ENCODE measurements around the gene SRRM5.
"Not testable (repeated sequence)": the region's sequence is repeated elsewhere in the genome, so short reads cannot be mapped to it uniquely, and the experiment has no call there.

SRRM5 gene

GRCh38 chr19:43639519-43640423, 27.9 kb downstream of the SRRM5 start, which contains the start of gene CADM4:
Gene CADM4 (minus strand): TSS chr19:43639850. CDS start chr19:43639790, 60 bp downstream.
- DNase-seq (ENCODE audit: low read depth) = no peak

- DNase-seq (ENCODE audit: low read depth) = no peak
Observed at GRCh38 chr19:43640424-43640757, 28.5 kb downstream of the SRRM5 start.

GRCh38 chr19:43641333-43641732, 29.4 kb downstream of the SRRM5 start:
- DNase-seq (ENCODE audit: low read depth) = no peak

- no peak for DNase-seq (ENCODE audit: low read depth)
Observed at GRCh38 chr19:43642531-43642930, 30.6 kb downstream of the SRRM5 start.

GRCh38 chr19:43643326-43643725, 31.4 kb downstream of the SRRM5 start:
- DNase-seq (ENCODE audit: low read depth) = no peak

DNA sequence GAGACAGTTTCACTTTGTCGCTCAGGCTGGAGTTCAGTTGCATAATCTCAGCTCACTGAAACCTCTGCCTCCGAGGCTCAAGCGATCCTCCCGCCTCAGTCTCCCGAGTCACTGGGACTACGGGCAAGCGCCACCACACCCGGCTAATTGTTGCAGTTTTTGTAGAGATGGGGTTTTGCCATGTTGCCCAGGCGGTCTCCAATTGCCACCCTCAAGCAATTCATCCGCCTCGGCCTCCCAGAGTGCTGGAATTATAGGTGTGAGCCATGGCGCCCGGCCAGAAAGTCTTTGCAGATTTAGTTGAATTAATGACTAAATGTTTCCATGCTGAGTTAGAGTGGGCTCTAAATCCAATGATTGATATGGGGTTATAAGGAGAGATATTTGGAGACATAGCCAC, 32.3 kb downstream of the SRRM5 start:
- DNase-seq (ENCODE audit: low read depth) = no peak

DNA sequence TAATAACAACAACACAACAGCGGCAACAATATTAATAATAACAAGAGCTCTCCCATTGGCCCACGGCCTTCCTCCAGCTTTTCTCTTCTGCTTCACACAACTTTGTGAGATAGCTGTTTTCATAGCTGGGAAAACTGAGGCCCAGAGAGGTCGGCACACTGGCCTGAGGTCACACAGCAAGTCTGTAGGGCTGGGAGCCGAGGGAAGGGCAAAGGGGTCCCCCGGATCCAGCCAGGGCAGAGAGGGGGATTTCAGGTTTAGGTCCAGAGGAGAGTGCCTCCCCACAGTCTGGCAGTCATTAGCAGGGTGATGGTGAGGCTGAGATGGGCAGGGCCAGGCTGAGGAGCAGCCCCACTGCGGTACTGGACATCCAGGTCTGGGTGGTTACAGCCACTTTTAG, 36.7 kb downstream of the SRRM5 start:
- DNase-seq (ENCODE audit: low read depth) = no peak

- no peak for DNase-seq (ENCODE audit: low read depth)
Observed at GRCh38 chr19:43649514-43649913, 37.6 kb downstream of the SRRM5 start.

DNA sequence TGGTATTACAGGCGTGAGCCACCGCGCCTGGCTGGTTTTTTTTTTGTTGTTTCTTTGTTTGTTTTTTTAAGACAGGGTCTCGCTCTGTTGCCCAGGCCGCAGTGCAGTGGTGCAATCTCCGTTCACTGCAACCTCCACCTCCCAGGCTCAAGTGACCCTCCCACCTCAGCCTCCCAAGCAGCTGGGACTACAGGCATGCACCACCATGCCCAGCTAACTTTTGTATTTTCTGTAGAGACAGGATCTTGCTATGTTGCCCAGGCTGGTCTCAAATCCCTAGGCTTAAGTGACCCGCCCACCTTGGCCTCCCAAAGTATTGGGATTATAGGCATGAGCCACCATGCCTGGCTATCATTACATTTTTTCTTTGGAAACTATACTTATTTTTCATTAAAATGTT, 38.4 kb downstream of the SRRM5 start:
- DNase-seq (ENCODE audit: low read depth) = not testable (repeated sequence)

GRCh38 chr19:43651758-43652545, 40.1 kb downstream of the SRRM5 start:
- DNase-seq (ENCODE audit: low read depth) = peak; percentile 31

GRCh38 chr19:43652546-43652874, 40.6 kb downstream of the SRRM5 start:
- DNase-seq (ENCODE audit: low read depth) = no peak

DNA sequence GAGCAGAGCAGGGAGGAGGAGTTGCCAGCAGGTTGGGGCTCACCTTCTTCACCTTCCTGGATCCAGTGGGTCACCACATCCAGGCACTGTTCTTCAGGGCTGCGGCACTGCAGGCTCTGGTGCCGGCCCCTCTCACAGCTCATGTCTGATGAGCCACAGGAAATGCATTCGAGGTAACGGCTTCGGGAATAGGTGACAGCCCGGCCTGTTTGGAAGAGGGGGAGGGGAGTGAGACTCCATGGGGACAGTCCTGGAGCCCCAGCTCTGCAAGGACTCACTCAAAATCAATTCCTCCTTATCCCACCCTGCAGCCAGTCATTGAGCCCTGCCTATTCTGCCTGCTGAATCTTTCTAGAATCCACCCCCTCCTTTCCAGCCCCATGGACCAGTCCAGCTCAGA, 44.5 kb downstream of the SRRM5 start:
- no peak for DNase-seq (ENCODE audit: low read depth)

GRCh38 chr19:43658001-43658400, 46.1 kb downstream of the SRRM5 start:
- DNase-seq (ENCODE audit: low read depth) = no peak

DNA sequence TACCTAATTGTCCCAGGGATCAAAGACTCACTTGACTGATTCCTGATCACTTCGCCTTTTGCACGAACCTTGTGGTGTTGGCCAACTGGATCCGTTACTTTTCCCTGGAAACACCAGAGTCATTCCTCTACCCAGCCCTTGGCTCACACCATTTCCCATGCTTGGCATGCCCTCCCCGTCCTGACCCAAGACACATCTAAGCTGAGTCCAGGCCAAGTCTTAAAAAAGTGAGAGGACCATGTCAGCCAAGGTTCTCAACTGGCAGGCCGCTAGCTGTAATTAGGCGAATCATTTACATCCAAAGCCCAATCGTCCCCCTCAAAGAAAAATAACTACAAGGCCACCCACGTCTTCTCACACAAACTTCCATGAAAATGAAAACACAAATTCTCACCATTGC, 46.6 kb downstream of the SRRM5 start:
- DNase-seq (ENCODE audit: low read depth) = no peak

DNA sequence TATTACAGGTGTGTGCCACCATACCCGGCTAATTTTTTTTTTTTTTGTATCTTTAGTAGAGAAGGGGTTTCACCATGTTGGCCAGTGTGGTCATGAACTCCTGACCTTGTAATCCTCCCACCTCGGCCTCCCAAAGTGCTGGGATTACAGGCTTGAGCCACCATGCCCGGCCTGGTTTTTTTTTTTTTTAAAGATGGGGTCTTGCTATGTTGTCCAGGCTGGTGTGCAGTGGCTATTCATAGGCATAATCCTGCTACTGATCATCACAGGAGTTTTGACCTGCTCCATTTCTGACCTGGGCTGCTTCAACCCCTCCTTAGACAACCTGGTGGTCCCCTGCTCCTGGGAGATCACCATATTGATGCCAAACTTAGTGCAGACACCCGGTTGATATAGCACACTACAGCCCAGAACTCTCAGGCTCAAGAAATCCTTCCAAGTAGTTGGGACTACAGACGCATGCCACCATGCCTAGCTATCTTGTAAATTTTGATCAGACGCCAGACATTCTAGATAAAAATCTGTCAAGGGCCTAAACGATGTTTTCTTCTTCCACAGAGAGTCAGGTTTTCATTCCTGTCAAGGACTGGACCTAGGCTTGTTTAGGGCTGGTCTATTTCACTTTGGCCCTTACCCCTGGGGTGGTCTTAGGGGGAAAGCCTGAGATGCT, 48.5 kb downstream of the SRRM5 start:
- no peak for DNase-seq (ENCODE audit: low read depth)

DNA sequence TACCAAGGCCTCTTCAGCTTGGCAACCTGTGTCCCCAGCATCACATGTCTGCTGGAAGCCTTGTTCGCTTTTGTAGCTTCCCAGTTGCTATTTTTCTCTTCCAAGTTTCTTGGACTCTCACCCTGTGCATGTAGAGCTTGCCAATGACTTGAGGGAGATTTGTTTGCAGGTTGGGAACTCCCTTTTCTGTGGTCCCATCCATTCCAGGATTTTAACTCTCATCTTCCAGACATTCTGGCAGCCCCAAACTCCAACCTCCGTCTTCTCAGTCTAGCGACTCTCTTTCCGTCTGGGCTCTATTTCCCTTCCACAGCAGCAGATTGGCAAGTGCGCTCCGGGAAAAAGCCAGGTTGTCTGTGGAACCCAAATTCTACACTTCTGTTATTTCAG, 49.1 kb downstream of the SRRM5 start:
- DNase-seq (ENCODE audit: low read depth) = no peak

- no peak for DNase-seq (ENCODE audit: low read depth)
Observed at GRCh38 chr19:43662487-43662886, 50.6 kb downstream of the SRRM5 start.

DNA sequence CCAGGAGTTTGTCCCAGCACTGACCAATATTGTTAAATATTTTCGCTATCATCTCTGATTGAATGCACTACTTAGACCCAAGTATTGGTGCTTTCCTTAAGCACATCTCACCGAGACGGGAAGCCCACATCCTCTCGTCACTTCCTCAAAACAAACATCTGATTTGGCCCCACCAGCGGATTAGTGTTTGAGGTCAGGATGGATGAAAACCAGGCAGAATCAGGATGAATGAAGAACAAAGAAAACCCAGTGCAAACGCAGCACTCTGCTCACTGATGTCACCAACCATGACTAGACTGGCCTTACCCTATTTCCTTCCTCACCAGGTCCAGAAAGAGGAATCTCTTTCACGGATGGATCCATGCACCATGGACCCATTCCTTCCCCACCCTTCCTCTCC, 52.1 kb downstream of the SRRM5 start:
- DNase-seq (ENCODE audit: low read depth) = no peak
